Measurements from ENCODE around the gene SORCS2.

SORCS2 gene

GRCh38 chr4:7460566-7460965 lies 268.2 kb downstream of the SORCS2 start:
- no peak for DNase-seq (ENCODE audit: low read depth)
- H3K4me3 ChIP-seq (ENCODE audit: control insufficient read depth, low read depth, low read length): no peak overlapping the region
- TF ChIP-seq CTCF (IDR thresholded peaks at IDR 0.05; ENCODE audit: control insufficient read depth, insufficient read depth, low read depth, low read length, missing control alignments): no peak

- no peak for TF ChIP-seq CTCF (IDR thresholded peaks at IDR 0.05; ENCODE audit: control insufficient read depth, insufficient read depth, low read depth, low read length, missing control alignments)
Observed at GRCh38 chr4:7461230-7461629, 268.9 kb downstream of the SORCS2 start.

GRCh38 chr4:7462509-7462971 lies 270.2 kb downstream of the SORCS2 start:
- TF ChIP-seq CTCF (IDR thresholded peaks at IDR 0.05; ENCODE audit: control insufficient read depth, insufficient read depth, low read depth, low read length, missing control alignments): no peak
- no peak overlapping the region for H3K4me3 ChIP-seq (ENCODE audit: control insufficient read depth, low read depth, low read length)
- no peak for DNase-seq (ENCODE audit: low read depth)

More at GRCh38 chr4:7461230-7461629, 268.9 kb downstream of the SORCS2 start:
- H3K4me3 ChIP-seq (ENCODE audit: control insufficient read depth, low read depth, low read length): no peak overlapping the region
- DNase-seq (ENCODE audit: low read depth): no peak

GRCh38 chr4:7463566-7464258 lies 271.4 kb downstream of the SORCS2 start:
- H3K4me3 ChIP-seq (ENCODE audit: control insufficient read depth, low read depth, low read length): no peak overlapping the region
- no peak for DNase-seq (ENCODE audit: low read depth)
- TF ChIP-seq CTCF (IDR thresholded peaks at IDR 0.05; ENCODE audit: control insufficient read depth, insufficient read depth, low read depth, low read length, missing control alignments): no peak

GRCh38 chr4:7464259-7464655 lies 271.9 kb downstream of the SORCS2 start:
- no peak for DNase-seq (ENCODE audit: low read depth)
- TF ChIP-seq CTCF (IDR thresholded peaks at IDR 0.05; ENCODE audit: control insufficient read depth, insufficient read depth, low read depth, low read length, missing control alignments): no peak
- no peak overlapping the region for H3K4me3 ChIP-seq (ENCODE audit: control insufficient read depth, low read depth, low read length)

GRCh38 chr4:7465017-7465416 lies 272.7 kb downstream of the SORCS2 start:
- no peak overlapping the region for H3K4me3 ChIP-seq (ENCODE audit: control insufficient read depth, low read depth, low read length)
- no peak for TF ChIP-seq CTCF (IDR thresholded peaks at IDR 0.05; ENCODE audit: control insufficient read depth, insufficient read depth, low read depth, low read length, missing control alignments)
- DNase-seq (ENCODE audit: low read depth): no peak
